Stimulated activated CD4-positive, alpha-beta T cell treated with anti-CD3 and anti-CD28 coated beads, TNF-alpha, amount 100 ng/mL, for 4 hours (primary cell): ENCODE results near the gene UBXN11.

Experiments used
- DNase-seq, 3 experiments: peaks; one replicate each; pipeline ENCODE4 v3.0.0-alpha.2; 2020; ENCODE audit warnings: low read depth in 3 of 3

The UBXN11 gene

GRCh38 chr1:26268290-26269197 lies 37.9 kb downstream of the UBXN11 start:
- DNase-seq = no peak

DNA sequence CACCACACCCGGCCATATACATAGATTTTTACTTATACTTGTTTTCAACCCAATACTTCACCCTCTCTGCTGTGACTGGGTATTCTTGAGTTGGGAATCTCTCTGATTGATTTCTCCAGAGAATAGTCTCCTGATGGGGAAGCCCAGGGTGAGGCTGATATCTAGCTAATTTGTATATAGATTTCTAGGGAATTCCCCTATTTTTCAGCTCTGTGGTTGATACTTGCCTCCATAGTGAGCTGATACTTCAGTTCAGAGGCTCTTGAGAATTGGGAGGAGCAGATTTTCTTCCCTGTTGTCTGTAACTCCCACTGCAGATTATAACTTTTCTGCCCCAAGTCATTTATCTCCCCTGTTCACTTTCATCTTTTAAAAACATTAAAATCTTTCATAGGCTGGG lies 41.0 kb downstream of the UBXN11 start:
- DNase-seq = no peak

- no peak for DNase-seq
Observed at GRCh38 chr1:26263212-26263611, 43.2 kb downstream of the UBXN11 start.

DNA sequence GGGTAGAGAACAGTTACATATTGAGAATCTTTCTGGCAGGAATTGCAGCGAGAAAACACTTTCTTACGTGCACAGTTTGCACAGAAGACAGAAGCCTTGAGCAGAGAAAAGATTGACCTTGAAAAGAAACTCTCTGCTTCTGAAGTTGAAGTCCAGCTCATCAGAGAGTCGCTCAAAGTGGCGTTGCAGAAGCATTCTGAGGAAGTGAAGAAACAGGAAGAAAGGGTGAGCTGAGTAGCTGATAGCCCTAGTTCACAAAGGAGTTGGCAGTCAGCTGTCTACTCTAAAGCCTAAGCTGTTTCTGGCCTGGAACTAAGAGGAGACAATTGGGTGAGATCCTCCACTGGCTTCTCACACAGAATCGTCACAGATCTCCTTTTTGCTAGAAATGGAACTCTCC lies 46.9 kb downstream of the UBXN11 start:
- no peak for DNase-seq

- DNase-seq = no peak
Observed at GRCh38 chr1:26259005-26259404, 47.4 kb downstream of the UBXN11 start.

- no peak for DNase-seq
Observed at GRCh38 chr1:26257222-26257621, 49.2 kb downstream of the UBXN11 start.

DNA sequence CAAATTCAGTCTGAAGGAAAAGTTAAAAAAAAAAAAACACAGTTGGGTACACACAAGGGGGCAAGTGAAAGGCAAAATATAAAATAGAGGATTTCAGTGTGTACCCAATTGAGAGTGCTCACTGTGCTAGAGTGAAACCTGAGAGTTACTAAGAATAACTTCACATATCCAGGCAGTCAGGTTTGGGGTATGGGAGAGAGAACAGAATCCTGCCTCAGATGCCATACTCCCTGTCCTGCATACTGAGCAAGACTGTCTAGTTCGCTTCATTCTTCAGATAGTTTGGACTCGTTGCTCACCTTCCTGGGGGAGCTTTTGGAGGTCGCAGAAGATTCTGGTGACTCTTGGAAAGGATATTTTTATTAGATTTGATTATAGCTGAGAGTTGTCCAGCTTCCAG lies 52.0 kb downstream of the UBXN11 start:
- no peak for DNase-seq

- DNase-seq = no peak
Observed at GRCh38 chr1:26252718-26253117, 53.7 kb downstream of the UBXN11 start.

DNA sequence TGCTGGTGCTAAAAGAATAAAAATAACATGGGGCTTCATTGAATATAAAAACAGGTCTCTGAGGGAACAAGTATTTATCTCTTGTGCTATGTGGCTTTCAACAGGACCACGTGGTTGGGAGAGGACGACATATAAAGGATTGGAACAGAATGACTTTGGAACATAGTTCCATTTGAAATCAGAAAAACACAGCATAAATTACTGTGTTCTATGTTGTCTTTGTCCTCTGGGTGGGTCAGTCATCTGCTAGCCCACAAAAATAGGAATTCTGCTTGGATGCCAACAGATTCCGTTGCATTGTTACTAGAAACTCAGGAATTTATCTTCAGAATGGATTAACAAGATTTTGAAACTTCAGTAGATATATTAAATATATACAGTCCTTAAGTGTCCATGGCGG lies 66.5 kb downstream of the UBXN11 start:
- DNase-seq = no peak

DNA sequence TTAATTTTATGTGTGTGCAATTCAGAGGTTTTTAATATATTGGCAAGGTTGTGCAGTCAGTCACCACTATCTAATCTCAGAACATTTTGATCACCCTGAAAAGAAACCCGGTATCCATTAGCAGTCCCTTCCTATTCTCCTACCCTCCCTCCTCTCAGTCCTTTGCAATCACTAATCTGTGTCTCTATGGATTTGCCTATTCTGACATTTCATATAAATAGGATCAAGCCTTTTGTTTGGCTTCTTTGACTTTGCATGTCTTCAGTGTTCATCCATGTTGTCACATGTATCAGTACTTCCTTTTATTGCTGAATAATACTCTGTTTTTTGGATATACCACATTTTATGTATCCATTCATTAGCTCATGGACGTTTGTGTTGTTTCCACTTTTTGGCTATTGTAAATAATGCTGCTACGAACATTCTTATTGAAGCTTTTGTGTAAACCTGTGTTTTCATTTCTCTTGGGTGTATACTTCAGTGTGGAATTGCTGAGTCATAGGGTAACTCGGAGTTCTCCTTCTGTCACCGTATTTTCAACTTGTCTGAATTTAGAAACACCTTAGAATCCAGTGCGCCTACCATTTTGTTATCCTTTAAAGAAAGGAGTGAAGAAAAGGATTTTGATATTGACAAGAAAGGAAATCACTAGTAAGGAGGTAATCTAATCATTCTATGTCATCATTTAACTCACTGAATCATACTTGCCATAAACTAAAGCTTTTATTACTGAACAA lies 69.0 kb downstream of the UBXN11 start:
- DNase-seq = no peak

- DNase-seq = peak in 1 of 3 experiments; percentile 4
Observed at GRCh38 chr1:26234644-26235370, 71.6 kb downstream of the UBXN11 start.

DNA sequence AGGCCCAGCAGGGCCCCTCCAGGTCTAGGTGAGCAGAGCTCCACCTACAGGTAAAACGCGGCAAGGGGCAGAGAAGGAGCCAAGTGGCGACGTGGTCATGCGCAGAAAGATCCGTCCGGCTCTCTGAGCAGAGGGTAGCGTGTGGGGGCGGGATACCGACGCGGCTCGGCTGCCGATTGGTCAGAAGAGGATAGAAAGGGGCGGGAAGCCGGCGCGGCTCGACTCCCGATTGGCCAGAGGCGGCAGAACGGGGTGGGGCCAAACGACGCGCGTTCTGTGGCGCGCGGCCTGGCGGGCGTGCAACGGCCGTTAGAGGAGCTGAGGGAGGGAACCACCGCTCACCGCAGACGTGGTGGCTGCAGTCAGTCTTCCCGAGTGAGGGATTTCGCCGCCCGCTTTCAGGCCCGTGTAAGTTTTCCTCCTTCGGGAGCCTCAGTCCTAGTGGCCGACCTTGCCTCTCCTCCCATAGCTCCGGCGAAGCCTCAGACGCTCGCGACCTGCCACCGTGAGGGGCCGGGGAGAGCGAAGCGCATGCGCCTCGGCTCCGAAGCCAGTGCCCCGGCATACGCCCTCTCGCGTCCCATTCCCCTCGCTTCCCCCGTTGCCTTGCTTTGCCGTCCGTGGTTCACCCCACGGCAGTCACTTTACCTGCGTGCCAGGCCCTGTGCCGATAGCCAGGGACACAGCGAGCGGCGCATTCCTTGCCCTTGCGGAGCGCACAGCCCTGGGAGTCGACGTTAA lies 72.4 kb downstream of the UBXN11 start, which contains the start of gene CEP85:
Gene CEP85 (plus strand): TSS at position 298 of the 741 bp plus-strand sequence. CDS start 5,584 bp downstream, outside the sequence.
- DNase-seq = peak; percentile 97 to 98 (median 98)
